UCSD-AML1 (cell line): ENCODE results near the gene KRT82.

Experiments used
- DNase-seq: peaks from one replicate; lab custom pipeline; 2025; ENCODE audit not compliant: unreplicated experiment; lab: John Stamatoyannopoulos, UW

Gene KRT82

DNA sequence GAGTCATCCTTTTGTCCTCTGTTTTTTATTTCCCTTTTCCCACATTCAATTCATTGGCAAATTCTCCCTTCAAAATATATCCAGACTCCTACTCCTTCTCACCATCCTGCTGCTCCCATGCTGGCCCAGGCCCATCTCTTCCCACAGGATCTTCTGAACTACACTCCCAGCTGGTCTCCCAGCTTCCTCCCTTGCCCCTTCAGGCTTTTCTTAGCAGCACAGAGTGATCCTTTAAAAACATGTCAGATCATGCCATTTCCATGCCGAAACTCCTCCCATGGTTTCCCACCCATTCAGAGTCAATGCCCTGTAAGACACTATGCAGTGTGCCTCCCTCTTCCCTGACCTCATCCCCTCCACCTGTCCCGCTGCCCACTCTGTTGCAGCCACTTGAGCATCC is 18.3 kb downstream of the KRT82 start:
- no peak for DNase-seq

DNA sequence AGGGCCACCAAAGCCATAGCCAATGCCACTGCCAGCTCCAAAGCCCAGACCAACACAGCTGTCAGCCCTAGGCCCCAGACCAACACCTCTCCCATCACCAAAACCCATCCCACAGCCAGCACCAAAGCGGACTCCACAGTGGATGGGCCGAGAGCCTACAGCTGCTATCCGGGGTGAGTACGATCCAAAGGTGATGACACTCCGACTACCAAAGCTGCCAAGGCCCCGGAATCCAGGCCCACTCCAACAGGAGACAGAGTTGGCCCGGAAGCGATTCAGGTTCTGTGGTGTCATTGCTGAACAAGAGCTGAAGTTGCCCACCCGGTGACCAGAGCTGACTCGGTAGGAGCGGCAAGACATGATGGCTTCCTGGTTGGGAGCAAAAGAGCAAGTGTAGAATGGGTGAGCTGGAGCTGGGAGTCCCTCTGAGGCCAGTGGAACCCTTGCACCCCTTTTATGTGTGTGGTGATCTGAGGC is 20.9 kb downstream of the KRT82 start, which contains the start of gene KRT84:
KRT84 (minus strand) TSS at position 427 of the 477 bp plus-strand sequence; CDS start at position 360, 67 bp downstream.
- DNase-seq, result no peak

- no peak for DNase-seq
Observed at GRCh38 chr12:52383331-52383730, 22.8 kb downstream of the KRT82 start.

DNA sequence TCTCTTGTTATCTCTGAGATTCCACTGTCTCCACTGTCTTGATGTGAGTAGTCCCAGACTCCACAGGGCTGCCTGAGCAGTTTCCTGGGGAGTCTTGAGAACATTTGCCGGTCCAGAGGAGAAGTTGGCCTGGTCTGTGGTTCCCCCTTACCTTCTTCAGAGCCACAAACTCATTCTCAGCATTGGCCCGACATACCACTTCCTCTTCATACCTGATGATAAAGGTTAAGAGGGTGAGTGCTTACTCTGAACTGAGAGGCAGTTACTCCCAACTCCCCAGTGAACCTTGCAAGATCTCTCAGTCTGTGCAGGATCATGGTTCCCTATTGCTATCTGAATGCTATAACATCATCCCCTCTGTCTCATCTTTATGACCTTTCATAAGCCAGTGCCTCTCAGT is 23.3 kb downstream of the KRT82 start:
- no peak for DNase-seq

DNA sequence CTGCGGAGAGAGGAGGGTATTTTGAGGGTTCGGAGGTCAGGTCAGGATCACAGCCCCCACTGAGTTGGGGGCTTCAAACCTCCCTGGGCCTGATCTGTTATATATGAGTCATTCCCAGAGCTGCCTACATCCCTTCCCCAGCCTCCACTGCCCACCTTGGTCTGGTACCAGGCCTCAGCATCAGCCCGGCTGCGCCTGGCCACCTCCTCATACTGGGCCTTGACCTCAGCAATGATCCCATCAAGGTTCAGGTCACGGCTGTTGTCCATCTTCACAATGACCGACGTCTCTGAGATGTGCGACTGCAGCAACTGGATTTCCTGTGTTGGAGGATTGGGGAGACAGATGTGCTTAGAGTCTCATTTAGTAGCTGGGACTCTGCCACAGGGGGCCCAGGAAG is 24.9 kb downstream of the KRT82 start:
- DNase-seq, result no peak

- DNase-seq, result peak; percentile 26
Observed at GRCh38 chr12:52380271-52380694, 25.9 kb downstream of the KRT82 start.

GRCh38 chr12:52379536-52379935 is 26.6 kb downstream of the KRT82 start:
- DNase-seq, result no peak

DNA sequence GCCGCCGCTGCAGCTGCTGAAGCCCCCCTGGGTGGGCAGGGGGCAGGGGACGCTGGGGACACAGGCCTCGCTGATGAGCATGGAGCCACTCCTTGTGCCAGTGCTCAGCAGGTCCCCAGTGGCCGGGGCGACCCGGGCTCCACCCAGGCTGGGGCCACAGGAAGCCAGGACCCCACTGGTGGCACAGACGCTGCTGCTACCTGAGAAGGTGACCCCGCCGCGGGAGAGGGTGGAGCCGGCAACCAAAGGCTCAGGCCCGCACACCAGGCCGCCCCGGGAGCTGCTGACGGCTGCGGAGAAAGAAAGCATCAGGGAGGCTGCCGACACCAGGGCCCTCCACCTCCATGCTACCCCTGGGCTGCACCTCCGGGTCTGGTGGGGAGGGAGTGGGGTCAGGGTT is 28.0 kb downstream of the KRT82 start:
- no peak for DNase-seq

GRCh38 chr12:52377266-52377665 is 28.9 kb downstream of the KRT82 start:
- no peak for DNase-seq

GRCh38 chr12:52372216-52373154 is 33.6 kb downstream of the KRT82 start:
- DNase-seq, result peak; percentile 60

DNA sequence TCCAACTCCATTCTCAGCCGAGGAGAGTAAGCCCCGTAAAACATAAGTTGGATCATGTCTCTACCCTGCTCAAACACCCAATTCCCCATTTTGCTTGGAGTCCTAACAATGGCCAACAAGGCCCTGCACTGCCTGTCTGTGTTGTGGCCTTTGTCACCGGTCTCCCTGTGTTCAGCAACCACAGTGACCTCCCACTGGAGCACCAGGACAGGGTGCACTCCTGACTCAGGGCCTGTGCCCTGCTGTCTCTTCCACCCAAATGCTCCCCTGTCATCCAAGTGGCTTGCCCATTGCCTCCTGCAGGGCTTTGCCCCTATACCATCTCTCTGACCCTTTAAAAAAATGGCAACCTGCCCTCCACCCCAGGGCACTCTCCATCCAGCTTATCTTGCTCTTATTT is 34.4 kb downstream of the KRT82 start:
- DNase-seq, result no peak

DNA sequence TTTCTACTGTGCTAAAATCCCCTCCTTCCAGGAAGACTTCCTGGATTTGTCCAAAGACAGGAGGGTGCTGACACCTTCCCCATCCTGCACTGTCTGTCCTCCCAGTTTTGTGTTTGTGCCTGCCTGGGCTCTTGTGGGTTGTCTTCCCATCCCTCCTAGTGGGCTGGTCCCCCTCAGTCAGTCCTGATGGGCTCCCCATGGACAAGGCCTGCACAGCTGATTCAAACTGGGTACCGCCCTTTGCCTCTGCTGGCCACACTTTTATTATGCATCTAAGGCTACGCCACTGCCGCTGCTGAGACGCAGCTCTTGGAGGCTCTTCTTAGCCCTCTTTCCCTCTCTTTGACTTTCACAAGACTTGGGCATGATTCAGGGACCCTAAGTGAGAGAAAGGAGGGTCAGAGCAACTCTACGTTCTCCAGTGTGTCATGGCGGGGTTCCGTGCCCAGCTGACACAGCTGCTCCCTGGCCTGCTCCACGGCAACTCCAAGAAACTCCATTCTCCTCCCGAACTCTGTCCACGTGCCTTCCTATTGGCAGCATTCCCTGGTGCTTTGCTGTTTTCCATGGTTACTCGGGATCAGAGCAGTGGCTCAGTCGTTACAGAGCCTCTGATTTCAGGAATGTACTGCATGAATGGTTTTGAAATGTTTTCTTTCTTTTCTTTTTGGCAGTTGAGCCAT is 35.1 kb downstream of the KRT82 start:
- no peak for DNase-seq

DNA sequence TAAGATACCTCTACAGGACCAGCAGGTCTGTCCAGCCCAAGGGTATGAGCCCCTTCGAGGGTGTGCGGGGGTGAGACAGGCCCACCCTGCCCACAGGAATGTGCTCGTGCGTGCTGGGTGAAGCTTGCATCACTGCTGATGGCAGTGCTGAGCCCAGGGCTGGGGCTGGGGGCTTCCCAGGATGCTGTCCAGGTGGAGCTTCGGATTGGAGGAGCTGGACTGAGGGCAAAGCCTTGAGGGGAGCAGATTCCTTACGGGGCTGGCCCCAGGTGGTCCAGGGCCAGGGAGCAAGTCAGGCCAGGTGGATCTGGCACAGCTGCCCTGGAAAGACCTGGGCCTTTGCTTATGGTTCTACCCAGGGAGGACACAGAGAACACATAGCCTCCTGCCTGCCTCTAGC is 36.3 kb downstream of the KRT82 start:
- DNase-seq, result no peak

GRCh38 chr12:52369211-52369610 is 36.9 kb downstream of the KRT82 start:
- DNase-seq, result no peak

DNA sequence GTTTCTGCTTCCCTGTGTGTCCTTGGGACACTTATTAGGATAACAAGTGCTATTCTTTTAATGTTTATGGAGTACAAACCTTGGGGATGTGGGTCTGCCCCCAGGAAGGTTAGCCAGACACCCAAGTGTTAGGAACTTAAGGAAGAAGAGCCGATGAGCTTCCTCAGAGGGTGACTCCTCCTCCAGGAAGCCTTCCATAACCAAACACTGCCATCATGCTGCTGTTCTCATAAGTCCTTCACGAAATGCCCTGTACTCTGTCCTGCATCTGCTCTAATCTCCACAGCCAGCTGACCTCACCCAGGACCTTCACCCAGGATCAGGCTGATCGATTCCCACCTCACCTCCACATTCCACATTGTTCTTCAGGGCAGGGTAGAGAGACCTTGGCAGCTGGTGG is 37.6 kb downstream of the KRT82 start:
- DNase-seq, result no peak

GRCh38 chr12:52367876-52368275 is 38.3 kb downstream of the KRT82 start:
- DNase-seq, result no peak

- no peak for DNase-seq
Observed at GRCh38 chr12:52366738-52367485, 39.2 kb downstream of the KRT82 start, which contains the start of gene KRT85. KRT85 (minus strand) TSS chr12:52367481; CDS start chr12:52367405, 76 bp downstream.

- DNase-seq, result no peak
Observed at GRCh38 chr12:52364901-52365489, 41.1 kb downstream of the KRT82 start.

DNA sequence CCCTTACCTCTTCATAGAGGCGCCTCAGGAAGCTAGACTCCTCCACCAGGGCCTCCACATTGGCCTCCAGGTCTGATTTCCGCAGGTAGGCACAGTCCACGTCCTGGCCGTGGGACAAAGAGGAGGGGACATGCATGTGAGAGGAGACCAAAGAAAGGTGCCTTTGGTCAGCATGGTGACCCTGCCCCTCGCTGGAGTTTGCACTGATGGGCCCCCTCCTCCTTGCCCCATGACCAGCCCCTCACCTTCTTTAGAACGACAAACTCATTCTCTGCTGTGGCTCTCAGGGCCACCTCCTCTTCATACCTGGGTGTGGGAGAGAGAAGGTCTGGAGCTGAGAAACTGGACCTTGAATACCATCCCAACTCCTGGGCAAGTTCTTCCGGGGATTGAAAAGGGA is 42.1 kb downstream of the KRT82 start:
- DNase-seq, result no peak

GRCh38 chr12:52363111-52363679 is 42.9 kb downstream of the KRT82 start:
- no peak for DNase-seq
